A673 (cell line): ENCODE results near the gene GNG3. TPM values are rescaled to one million over a fixed set of nuclear protein-coding genes. Genes with fewer than 3 reads are reported as not detected.

Source experiments
- BruUV-seq: library from RNA; stranded (reverse); fragments of 400-500 nt; replicated peaks from 2 replicates; lab custom pipeline; 2021; lab: Mats Ljungman, UMichigan
- CTCF ChIA-PET: fragments of 300-600 bp; sonication (Branson Sonifier 250); formaldehyde crosslinking; loops from one replicate; lab custom pipeline; 2022; ENCODE audit warnings: antibody characterized with exemption; lab: Charles Lee
- POLR2A ChIA-PET: fragments of 300-600 bp; sonication (Branson Sonifier 250); formaldehyde crosslinking; loops from one replicate; lab custom pipeline; 2022; ENCODE audit warnings: antibody characterized with exemption; ENCODE audit not compliant: low non-redundant PET; lab: Charles Lee
- DNase-seq: peaks from one replicate; pipeline ENCODE4 v3.0.0-alpha.2; 2015; ENCODE audit warnings: low spot score
- H3K27ac ChIP-seq: fragments of 200-600 bp; sonication (generic); 2 replicates; pipeline ENCODE4 v1.5.1; 2016; ENCODE audit warnings: mixed run types, low read depth, mild to moderate bottlenecking, mixed read lengths, antibody characterized with exemption, low read length; ENCODE audit not compliant: poor library complexity, severe bottlenecking
- H3K27me3 ChIP-seq: fragments of 200-600 bp; sonication (generic); replicated peaks from 2 replicates; pipeline ENCODE4 v1.6.1; 2017; ENCODE audit warnings: mixed run types, low read depth, mild to moderate bottlenecking, mixed read lengths, antibody characterized with exemption, low read length; ENCODE audit not compliant: insufficient read depth, poor library complexity
- H3K36me3 ChIP-seq: fragments of 200-600 bp; sonication (generic); 2 replicates; pipeline ENCODE4 v1.6.1; 2016; ENCODE audit warnings: mixed run types, mild to moderate bottlenecking, mixed read lengths, antibody characterized with exemption, low read length; ENCODE audit not compliant: insufficient read depth, poor library complexity, severe bottlenecking
- H3K4me1 ChIP-seq: fragments of 200-600 bp; sonication (generic); 2 replicates; pipeline ENCODE4 v1.6.1; 2017; ENCODE audit warnings: mixed run types, mild to moderate bottlenecking, mixed read lengths, antibody characterized with exemption, low read length; ENCODE audit not compliant: insufficient read depth, poor library complexity, severe bottlenecking
- H3K4me3 ChIP-seq: fragments of 200-600 bp; sonication (generic); 2 replicates; pipeline ENCODE4 v1.5.1; 2016; ENCODE audit warnings: low read depth, mixed run types, mild to moderate bottlenecking, mixed read lengths, low read length; ENCODE audit not compliant: poor library complexity, severe bottlenecking
- H3K9me3 ChIP-seq: fragments of 200-600 bp; sonication (generic); 2 replicates; pipeline ENCODE4 v1.6.1; 2016; ENCODE audit warnings: mixed run types, low read depth, mild to moderate bottlenecking, mixed read lengths, antibody characterized with exemption, low read length; ENCODE audit not compliant: poor library complexity, severe bottlenecking
- CTCF ChIP-seq: fragments of 300-800, 200-600 bp; sonication (generic); conservative IDR thresholded peaks from 2 replicates; pipeline ENCODE4 v1.5.1; 2017; ENCODE audit warnings: low read depth, mild to moderate bottlenecking, antibody characterized with exemption, low read length, moderate library complexity, mixed read lengths
- EZH2 ChIP-seq: fragments of 200-600 bp; sonication (generic); IDR thresholded peaks from 2 replicates; pipeline ENCODE4 v1.6.1; 2017; ENCODE audit warnings: borderline replicate concordance, low read depth, mild to moderate bottlenecking, mixed read lengths, antibody characterized with exemption, low read length; ENCODE audit not compliant: poor library complexity, severe bottlenecking
- intact Hi-C: fragments of 100-400 bp; cut with micrococcal nuclease; formaldehyde crosslinking; loops from one replicate; pipeline ENCODE4 v1.10.0; 2022; ENCODE audit not compliant: unreplicated experiment
- total RNA-seq: library from RNA; stranded (reverse); gene quantifications from 2 replicates; pipeline ENCODE4 v1.2.3, GENCODE V29; 2021

Gene GNG3
- total RNA-seq, 1 experiment from 2014 or later, result 0.45 TPM

DNA sequence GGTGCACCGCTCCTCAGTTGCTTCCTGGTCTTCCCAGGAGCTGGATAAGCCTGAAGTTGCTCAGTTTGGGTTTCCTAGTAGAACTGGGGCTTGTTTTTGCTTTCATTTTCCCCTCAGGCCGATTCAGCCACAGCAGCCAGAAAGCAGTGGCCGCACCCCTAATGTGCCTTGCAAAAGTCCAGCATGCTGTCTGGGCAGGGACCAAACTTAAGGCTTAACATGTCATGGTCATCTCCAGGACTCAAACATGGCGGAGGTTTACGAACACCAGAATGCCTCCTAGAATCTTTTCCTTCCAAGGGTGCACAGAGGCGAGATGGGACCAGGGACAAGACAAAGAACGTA, 2.5 kb downstream of the GNG3 start:
- Histone ChIP-seq H3K9me3 (no peaks in the 10 kb centered on the region), H3K36me3 (peaks cover 46% of the 10 kb centered on the region), H3K27me3 (no peaks in the 10 kb centered on the region), H3K4me3 (peak overlapping the region; percentile 54), H3K4me1 (peaks cover 35% of the 10 kb centered on the region), H3K27ac (peak overlapping the region; percentile 96)
- TF ChIP-seq EZH2 (no peak), CTCF (no peak)
- TSS peak; percentile 91 for BruUV-seq
- intact Hi-C loops, result no loop called here
- DNase-seq, result no peak
- ChIA-PET CTCF (no interaction called here), POLR2A (no interaction called here)

- peaks cover 19% of the 10 kb centered on the region for H3K4me1 ChIP-seq
- DNase-seq, result no peak
- H3K27ac ChIP-seq, result peak overlapping the region; percentile 33
- H3K4me3 ChIP-seq, result no peak overlapping the region
- BruUV-seq, result no TSS peak
- no peaks in the 10 kb centered on the region for H3K27me3 ChIP-seq
- intact Hi-C loops, result no loop called here
- H3K36me3 ChIP-seq, result peaks cover 69% of the 10 kb centered on the region
- ChIA-PET CTCF (no interaction called here), POLR2A (no interaction called here)
- TF ChIP-seq EZH2 (no peak), CTCF (no peak)
- no peaks in the 10 kb centered on the region for H3K9me3 ChIP-seq
Observed at GRCh38 chr11:62712276-62712812, 4.9 kb downstream of the GNG3 start.

DNA sequence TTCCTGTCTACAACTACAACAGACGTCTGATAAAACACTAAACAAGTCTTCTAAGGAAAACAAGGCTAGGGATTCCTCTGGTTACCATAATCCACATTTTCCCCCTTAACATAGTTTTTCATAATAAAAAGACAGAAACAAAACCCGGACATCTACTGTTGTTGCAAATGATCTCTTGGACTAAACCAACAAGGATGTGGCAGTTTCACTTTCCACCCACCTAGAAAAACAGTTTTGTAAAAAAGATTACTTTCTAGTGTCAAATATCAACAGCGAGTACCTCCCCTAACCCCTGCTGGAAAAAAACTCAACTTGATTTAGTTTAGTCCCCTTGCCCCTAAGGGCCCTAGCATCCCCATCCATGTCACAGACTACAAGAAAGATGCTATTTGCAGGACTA, 5.4 kb downstream of the GNG3 start:
- CTCF ChIA-PET, result no interaction called here
- Histone ChIP-seq H3K27ac (peak overlapping the region; percentile 33), H3K4me3 (no peak overlapping the region), H3K9me3 (no peaks in the 10 kb centered on the region), H3K4me1 (peaks cover 18% of the 10 kb centered on the region), H3K27me3 (no peaks in the 10 kb centered on the region), H3K36me3 (peaks cover 74% of the 10 kb centered on the region)
- TF ChIP-seq CTCF (no peak), EZH2 (no peak)
- intact Hi-C loops, result no loop called here
- POLR2A ChIA-PET, result no interaction called here
- no peak for DNase-seq
- TSS peak; percentile 56 for BruUV-seq
